GM19372 (cell line): ENCODE data around the gene CRYBA2.

Experiments used
- ATAC-seq: cut with Tn5 transposase; IDR thresholded peaks from one replicate; pipeline ENCODE4 v1.9.1; 2021; ENCODE audit warnings: mild to moderate bottlenecking, low read depth, moderate library complexity; ENCODE audit not compliant: unreplicated experiment

Gene CRYBA2

GRCh38 chr2:218993345-218994315 is at the start of gene CRYBA2:
Gene CRYBA2 (minus strand): TSS chr2:218993422. CDS start chr2:218993176, 246 bp downstream.
- ATAC-seq: no peak

DNA sequence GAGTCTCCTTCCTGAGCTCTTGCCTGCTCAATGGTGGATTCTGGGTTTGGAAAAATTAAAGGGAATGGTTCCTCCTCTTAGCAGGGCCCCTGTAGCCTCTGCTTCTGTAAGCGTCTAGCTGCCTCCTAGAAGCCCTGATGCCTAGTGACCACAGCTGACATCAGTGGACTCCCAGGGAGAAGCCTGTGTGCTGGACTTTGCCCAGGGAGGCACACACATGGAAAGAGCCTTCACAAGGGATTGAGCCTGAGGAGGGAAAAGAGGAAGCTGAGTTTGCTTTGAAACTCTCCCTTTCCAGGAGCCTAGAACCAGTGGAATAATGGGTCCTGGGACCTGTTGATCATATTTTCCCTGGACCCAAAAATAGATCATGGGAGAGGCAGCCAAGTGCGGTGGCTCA is 49.5 kb upstream of the CRYBA2 start:
- no peak for ATAC-seq

DNA sequence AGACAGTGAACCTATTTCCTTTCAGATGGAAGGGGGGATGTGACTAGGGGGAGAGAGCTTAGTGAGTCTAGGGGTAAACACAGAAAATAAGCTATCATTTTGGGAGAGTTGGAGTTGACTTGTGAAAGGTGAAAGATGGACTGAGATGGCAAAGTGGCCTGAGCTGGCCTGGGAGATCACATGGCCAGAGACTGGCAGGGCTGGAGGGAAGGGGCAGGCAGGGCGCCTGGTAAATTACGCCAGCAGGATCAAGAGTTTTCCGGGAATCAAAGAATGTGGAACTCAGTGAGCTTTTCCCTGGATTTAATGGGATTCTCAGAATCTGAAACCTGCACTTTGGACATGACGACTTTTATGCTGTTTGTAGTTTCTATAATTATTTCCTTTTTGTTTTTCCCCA is 48.9 kb upstream of the CRYBA2 start:
- ATAC-seq: no peak

DNA sequence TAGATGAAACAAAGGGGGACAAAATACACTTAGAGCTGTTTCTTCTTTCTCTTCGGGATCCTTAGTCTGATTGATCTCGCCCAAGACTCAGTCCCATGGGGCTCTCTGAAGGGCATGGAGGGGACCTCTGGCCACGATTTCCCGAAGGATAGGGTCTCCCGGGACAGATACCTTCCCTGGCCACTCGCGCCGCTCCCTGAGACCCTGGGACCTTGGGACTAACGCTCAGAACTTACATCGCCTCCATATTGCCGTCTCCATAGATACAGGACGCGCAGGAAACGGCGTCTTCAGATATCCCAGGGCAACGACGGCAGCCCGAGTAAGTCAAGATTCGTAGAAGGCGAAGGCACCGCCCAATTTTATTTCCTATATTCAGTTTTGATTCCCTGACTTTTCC is 48.0 kb upstream of the CRYBA2 start, which contains the start of gene CFAP65:
Gene CFAP65, minus strand, starts transcription at position 265 of the 400 bp plus-strand sequence. CDS start 2,468 bp downstream, outside the sequence.
- no peak for ATAC-seq

GRCh38 chr2:219038600-219038999 is 45.4 kb upstream of the CRYBA2 start:
- ATAC-seq: no peak

GRCh38 chr2:219037783-219038499 is 44.7 kb upstream of the CRYBA2 start:
- no peak for ATAC-seq

- ATAC-seq: no peak
These were observed 42.7 kb upstream of the CRYBA2 start for GRCh38 chr2:219035942-219036341.

DNA sequence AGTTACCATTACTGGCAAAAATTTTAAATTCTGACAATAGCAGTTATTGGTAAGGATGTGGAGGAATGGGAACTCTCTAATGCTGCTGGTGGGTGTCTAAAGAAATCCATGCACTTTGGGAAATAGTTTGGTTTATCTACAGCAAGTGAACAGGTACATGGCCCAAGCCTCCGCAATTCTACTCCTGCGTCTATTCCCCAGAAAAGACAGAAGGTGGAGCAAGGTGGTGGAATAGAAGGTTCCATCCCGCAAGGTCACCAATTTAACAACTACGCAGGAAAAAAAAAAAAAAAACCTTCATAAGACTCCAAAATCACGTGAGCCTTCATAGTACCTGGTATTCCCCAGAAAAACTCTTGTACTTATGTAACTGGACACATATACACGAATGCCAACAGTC is 41.6 kb upstream of the CRYBA2 start:
- no peak for ATAC-seq

- no peak for ATAC-seq
These were observed 39.0 kb upstream of the CRYBA2 start for GRCh38 chr2:219032051-219032745.

DNA sequence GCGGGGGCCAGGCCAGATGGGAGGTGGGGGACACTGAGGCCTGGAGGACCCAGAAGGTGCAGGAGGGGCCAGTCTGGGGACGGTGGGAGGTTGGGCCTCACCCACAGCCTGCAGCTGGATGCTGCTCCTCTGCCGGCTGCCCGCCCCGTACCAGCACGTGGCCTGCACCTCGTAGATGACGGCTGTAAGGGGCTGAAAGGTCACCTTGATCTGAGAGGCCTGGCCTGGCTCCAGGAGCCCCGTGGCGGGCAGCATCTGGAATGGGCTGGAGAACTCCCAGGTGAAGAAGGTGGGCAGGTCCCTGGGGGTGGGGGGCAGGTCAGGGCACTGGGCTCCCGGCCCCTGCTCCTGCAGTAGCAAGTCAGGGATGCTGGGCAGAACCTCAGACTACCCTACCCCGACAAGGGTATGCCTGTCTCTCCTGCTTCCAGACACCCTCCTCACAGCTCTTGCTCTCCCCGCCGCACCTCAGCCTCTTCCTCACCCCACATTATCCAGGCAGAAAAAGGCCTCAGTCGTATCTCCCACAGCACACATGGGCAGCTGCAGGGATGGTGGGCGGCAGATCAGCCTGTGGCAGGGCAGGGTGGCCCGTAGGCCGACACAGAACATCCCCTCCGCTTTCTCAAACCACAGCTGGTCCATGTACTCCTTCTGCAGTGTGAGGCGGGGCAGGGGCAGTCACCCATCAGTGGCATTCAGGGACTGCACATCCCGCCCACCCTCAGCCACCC is 38.0 kb upstream of the CRYBA2 start:
- no peak for ATAC-seq

GRCh38 chr2:219030177-219030940 is 37.1 kb upstream of the CRYBA2 start:
- ATAC-seq: no peak

DNA sequence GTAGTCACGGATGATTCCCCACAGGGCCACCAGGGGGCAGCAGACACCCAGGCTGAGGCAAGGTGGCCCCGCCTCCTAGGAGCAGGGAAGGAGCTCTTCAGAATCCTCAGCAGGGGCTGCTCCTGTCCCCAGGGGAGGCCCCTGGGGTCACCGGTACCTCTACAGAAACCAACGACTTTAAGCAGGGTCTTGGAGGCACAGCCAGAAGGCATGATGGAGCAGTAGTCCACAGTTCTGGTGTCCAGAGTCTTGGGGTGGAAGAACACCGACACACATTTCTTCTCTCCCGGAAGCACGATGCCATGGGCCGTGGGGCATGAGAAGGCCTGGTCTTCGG is 36.6 kb upstream of the CRYBA2 start:
- ATAC-seq: peak; percentile 83

DNA sequence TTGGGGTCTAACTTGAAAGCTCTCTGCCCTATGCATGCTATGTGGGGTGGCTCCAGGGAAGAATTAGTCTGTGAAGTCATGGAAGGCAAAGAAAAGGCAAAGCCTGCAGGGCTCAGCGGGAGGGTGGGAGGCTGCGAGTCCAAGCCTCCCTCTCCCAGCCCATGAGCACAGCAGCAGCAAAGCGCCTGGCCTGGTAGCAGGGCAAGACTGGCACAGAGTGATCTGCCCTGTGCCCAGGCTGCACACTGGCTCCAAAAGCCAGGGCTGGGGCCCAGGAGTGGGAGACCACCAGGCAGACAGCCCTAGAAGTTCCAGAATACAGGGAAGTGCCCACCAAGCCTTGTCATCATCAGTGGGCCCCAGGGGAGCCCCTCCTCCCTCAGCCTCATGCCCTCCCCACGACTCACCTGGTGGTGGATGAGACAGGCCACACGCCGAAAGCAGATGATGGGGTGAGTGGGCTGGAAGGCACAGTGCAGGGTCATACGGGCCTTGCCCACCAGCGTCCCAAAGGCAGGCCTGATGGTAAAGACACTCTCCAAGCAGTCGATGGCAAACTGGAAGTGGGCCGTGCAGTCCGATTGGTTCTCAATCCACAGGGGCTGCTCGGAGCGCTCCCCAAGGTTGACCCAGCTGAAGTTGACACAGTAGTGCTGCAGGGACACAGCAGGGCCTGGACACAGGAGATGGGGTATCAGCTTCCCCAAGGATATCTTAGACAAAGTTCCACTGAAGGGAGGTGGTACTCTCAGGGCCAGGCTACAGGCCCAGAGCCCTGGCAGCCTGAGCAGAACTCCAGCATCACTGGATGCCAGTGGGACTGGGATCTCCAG is 36.0 kb upstream of the CRYBA2 start:
- ATAC-seq: no peak

GRCh38 chr2:219028141-219028540 is 34.9 kb upstream of the CRYBA2 start:
- ATAC-seq: no peak

DNA sequence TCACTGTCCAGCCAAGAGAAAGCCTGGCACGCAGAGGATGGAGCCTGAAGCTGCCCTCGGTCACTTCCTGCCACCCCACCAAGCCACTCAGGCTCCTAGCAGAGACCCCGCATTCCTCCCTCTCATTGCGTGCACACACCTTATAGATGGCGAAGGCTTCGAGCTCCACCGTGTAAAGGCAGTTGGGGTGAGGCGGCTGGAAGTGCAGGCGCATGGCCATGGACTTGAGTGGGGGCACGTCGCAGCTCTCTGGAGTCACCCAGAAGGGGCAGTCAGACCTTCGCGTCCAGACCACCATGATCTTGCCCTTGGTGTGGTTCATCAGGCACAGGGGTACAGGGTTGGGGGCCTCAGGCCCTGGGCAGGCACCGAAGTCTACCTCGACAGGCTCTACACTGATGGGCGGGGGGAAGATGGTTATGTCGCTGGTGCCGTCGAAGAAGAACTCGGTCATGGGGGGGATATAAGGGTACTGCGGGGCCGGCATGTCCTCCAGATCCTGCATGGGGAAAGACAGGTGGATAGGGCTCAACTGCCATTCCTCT is 34.4 kb upstream of the CRYBA2 start:
- no peak for ATAC-seq

GRCh38 chr2:219026946-219027345 is 33.7 kb upstream of the CRYBA2 start:
- no peak for ATAC-seq

- ATAC-seq: no peak
These were observed 32.7 kb upstream of the CRYBA2 start for GRCh38 chr2:219025637-219026585.
